Lower lobe of right lung (tissue), 2 donors: Measurements from ENCODE around the gene GRIP1. TPM values are rescaled to one million over a fixed set of nuclear protein-coding genes. Genes with fewer than 3 reads are reported as not detected.
"Not testable (repeated sequence)": the region's sequence is repeated elsewhere in the genome, so short reads cannot be mapped to it uniquely, and the experiment has no call there.

ENCODE experiments used
- ATAC-seq, 2 donors: fragments of 200-7000 bp; cut with Tn5 transposase; one replicate each; pipeline ENCODE4 v1.9.1; 2020 to 2022; ENCODE audit warnings: mild to moderate bottlenecking in 2 of 2, moderate library complexity in 2 of 2
- DNase-seq: peaks from one replicate; pipeline ENCODE4 v3.0.0-alpha.2; 2020
- H3K27ac ChIP-seq: fragments of 200-600 bp; one replicate; pipeline ENCODE4 v1.8.0; 2022
- H3K27me3 ChIP-seq: fragments of 200-600 bp; one replicate; pipeline ENCODE4 v1.8.0; 2022; ENCODE audit warnings: low read depth
- H3K36me3 ChIP-seq: fragments of 200-600 bp; one replicate; pipeline ENCODE4 v1.8.0; 2022; ENCODE audit warnings: mild to moderate bottlenecking
- H3K4me1 ChIP-seq: fragments of 200-600 bp; one replicate; pipeline ENCODE4 v1.8.0; 2022
- H3K4me3 ChIP-seq: fragments of 200-600 bp; one replicate; pipeline ENCODE4 v1.8.0; 2022; ENCODE audit warnings: mild to moderate bottlenecking
- H3K9me3 ChIP-seq: fragments of 200-600 bp; one replicate; pipeline ENCODE4 v1.8.0; 2022
- CTCF ChIP-seq: fragments of 200-600 bp; IDR thresholded peaks from one replicate; pipeline ENCODE4 v1.8.0; 2022; ENCODE audit warnings: antibody characterized with exemption, mild to moderate bottlenecking
- intact Hi-C: fragments of 100-400 bp; cut with DNase I; formaldehyde crosslinking; loops from one replicate; pipeline ENCODE4 v1.11.0; 2022
- total RNA-seq: library from RNA; stranded (reverse); fragmentation: NEBNext Ultra II Directional; extraction: Animal tissue kit (Norgen Biotek cat#: 25700); gene quantifications from one replicate; pipeline ENCODE4 v1.2.1, GENCODE V29; 2021
- donor health status: DM: no; HTN: yes; CAD: no; lungs with severe emphysema.

The GRIP1 gene
- total RNA-seq, 1 donor from 2014 or later: 4.3 TPM

DNA sequence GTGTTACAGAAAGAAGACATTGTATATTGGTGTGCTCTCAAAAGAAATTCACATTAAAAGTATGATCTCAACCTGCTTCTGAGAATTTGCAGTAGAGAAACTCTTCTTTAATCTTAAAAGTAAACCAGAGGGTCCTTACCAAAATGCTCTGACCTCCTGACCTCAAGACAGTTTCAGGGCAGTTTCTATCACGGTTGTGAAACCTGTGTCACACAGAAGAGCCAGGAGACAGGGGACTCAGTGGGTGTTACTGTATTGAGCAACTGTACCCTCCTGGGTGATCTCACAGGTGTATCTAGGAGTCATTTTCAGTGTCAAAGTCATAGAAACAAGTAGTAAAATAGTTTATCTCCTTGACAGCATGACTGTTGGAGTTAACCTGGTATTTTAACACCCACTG is 178.0 kb downstream of the GRIP1 start:
- H3K36me3 ChIP-seq: no peaks in the 10 kb centered on the region
- H3K27me3 ChIP-seq: no peaks in the 10 kb centered on the region
- ATAC-seq (no peak), DNase-seq (no peak)
- no peak overlapping the region for H3K4me3 ChIP-seq
- H3K9me3 ChIP-seq: no peaks in the 10 kb centered on the region
- intact Hi-C loops: no loop called here
- no peak overlapping the region for H3K27ac ChIP-seq
- TF ChIP-seq CTCF: no peak
- H3K4me1 ChIP-seq: no peaks in the 10 kb centered on the region

DNA sequence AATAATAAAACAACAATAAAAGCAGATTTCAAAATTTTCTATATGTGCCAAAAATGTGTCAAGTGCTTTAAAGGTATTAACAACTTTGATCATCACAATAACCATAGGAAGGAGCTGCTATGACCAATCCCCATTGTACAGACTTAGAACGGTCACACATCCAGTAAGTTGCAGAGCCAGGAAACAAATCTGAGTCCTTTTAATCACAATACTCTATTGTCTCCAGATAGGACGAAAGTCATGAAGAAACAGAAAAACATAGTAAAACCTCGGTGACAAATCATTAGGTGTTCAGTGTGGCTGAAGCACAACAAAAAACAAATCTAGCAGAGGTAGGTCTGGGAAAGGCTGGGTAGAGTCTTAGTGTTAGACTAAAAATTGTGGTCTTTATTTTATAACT is 178.8 kb downstream of the GRIP1 start:
- Histone ChIP-seq H3K27me3 (no peaks in the 10 kb centered on the region), H3K4me1 (no peaks in the 10 kb centered on the region), H3K9me3 (no peaks in the 10 kb centered on the region), H3K4me3 (no peak overlapping the region), H3K27ac (no peak overlapping the region), H3K36me3 (no peaks in the 10 kb centered on the region)
- intact Hi-C loops: no loop called here
- TF ChIP-seq CTCF: no peak
- ATAC-seq (no peak), DNase-seq (no peak)

- no peak for DNase-seq
- Histone ChIP-seq H3K36me3 (no peaks in the 10 kb centered on the region), H3K9me3 (no peaks in the 10 kb centered on the region), H3K4me1 (no peaks in the 10 kb centered on the region), H3K27ac (no peak overlapping the region), H3K4me3 (no peak overlapping the region), H3K27me3 (no peaks in the 10 kb centered on the region)
- ATAC-seq: no peak
- intact Hi-C loops: no loop called here
- TF ChIP-seq CTCF: no peak
These were observed 179.9 kb downstream of the GRIP1 start for GRCh38 chr12:66499000-66499399.

GRCh38 chr12:66498059-66498458 is 180.8 kb downstream of the GRIP1 start:
- H3K27me3 ChIP-seq, H3K4me3 ChIP-seq, DNase-seq, H3K4me1 ChIP-seq, H3K27ac ChIP-seq, H3K36me3 ChIP-seq, intact Hi-C loops, ATAC-seq, H3K9me3 ChIP-seq: not testable (repeated sequence)

GRCh38 chr12:66497008-66497897 is 181.6 kb downstream of the GRIP1 start:
- DNase-seq: no peak
- H3K4me3 ChIP-seq: no peak overlapping the region
- H3K27me3 ChIP-seq: no peaks in the 10 kb centered on the region
- no peaks in the 10 kb centered on the region for H3K9me3 ChIP-seq
- no peak overlapping the region for H3K27ac ChIP-seq
- H3K36me3 ChIP-seq: no peaks in the 10 kb centered on the region
- intact Hi-C loops: no loop called here
- TF ChIP-seq CTCF: no peak
- H3K4me1 ChIP-seq: no peaks in the 10 kb centered on the region
- no peak for ATAC-seq

GRCh38 chr12:66496595-66496994 is 182.3 kb downstream of the GRIP1 start:
- intact Hi-C loops: no loop called here
- Histone ChIP-seq H3K36me3 (no peaks in the 10 kb centered on the region), H3K9me3 (no peaks in the 10 kb centered on the region), H3K4me1 (no peaks in the 10 kb centered on the region), H3K27me3 (no peaks in the 10 kb centered on the region), H3K27ac (no peak overlapping the region), H3K4me3 (no peak overlapping the region)
- ATAC-seq: no peak
- DNase-seq: no peak
- no peak for TF ChIP-seq CTCF
